K562 (cell line): ENCODE data around the gene ZAP70. TPM values are rescaled to one million over a fixed set of nuclear protein-coding genes. Genes with fewer than 3 reads are reported as not detected.
A peak's percentile ranks its signal among the peaks of the same experiment; 100 is the strongest.

Source experiments
- ATAC-seq: fragments of 200-7000 bp; cut with Tn5 transposase; 3 replicates; pipeline ENCODE4 v1.9.1; 2020; ENCODE audit warnings: moderate library complexity
- Bru-seq: library from RNA; stranded (reverse); fragments of 400-500 nt; gene quantifications from one replicate; lab custom pipeline; 2021; lab: Mats Ljungman, UMichigan
- BruChase-seq, 2 experiments: library from RNA; stranded (reverse); fragments of 400-500 nt; gene quantifications; one replicate each; lab custom pipeline; 2021; lab: Mats Ljungman, UMichigan
- BruUV-seq: library from RNA; stranded (reverse); fragments of 400-500 nt; replicated peaks from 2 replicates; lab custom pipeline; 2021; lab: Mats Ljungman, UMichigan
- CTCF ChIA-PET: fragments of 300-600 bp; formaldehyde crosslinking; extraction: SDS; loops from one replicate; lab custom pipeline; 2021; ENCODE audit warnings: low intra/inter-chr PET ratio; lab: Yijun Ruan, JAX
- POLR2A ChIA-PET: fragments of 300-600, 350-650 bp; sonication (Branson Sonifier 250); formaldehyde crosslinking; extraction: SDS; loops from one replicate; lab custom pipeline; 2021; ENCODE audit warnings: antibody characterized with exemption, inconsistent platforms; lab: Yijun Ruan, JAX
- DNase-seq, 4 experiments: peaks; one replicate each; pipeline versions ENCODE4 v3.0.0 to v3.0.0-alpha.2; 2011 to 2018; ENCODE audit warnings: low spot score in 3 of 4, mixed read lengths in 3 of 4; ENCODE audit errors: extremely low read depth in 1 of 4
- FAIRE-seq: peaks from 2 replicates; lab custom pipeline; 2011; peaks lifted over from hg19 to GRCh38; lab: Jason Lieb, UNC
- H2AFZ ChIP-seq: 2 replicates; pipeline ENCODE4 v1.6.0; 2011; ENCODE audit warnings: low read depth, low read length, control low read depth, inconsistent platforms
- H3K27ac ChIP-seq: fragments of 200-600 bp; 3 replicates; pipeline ENCODE4 v1.8.0; 2011; ENCODE audit warnings: low read depth, mild to moderate bottlenecking, control low read depth, inconsistent platforms, low read length, moderate library complexity, mixed read lengths; ENCODE audit errors: extremely low read depth
- H3K27me3 ChIP-seq, 2 experiments: fragments of 300-600 bp in 1 of 2; 2 replicates in 1 of 2; 3 replicates in 1 of 2; pipeline versions ENCODE4 v1.6.0 to v1.8.0; 2011; ENCODE audit warnings: inconsistent platforms in 2 of 2, low read length in 2 of 2, mild to moderate bottlenecking in 1 of 2, mixed read lengths in 1 of 2, moderate library complexity in 1 of 2; ENCODE audit not compliant: control insufficient read depth in 2 of 2, insufficient read depth in 2 of 2
- H3K36me3 ChIP-seq: fragments of 300-600 bp; 3 replicates; pipeline ENCODE4 v1.8.0; 2011; ENCODE audit warnings: mild to moderate bottlenecking, low read length, inconsistent platforms; ENCODE audit not compliant: control insufficient read depth, insufficient read depth
- H3K4me1 ChIP-seq, 2 experiments: fragments of 200-600 bp in 1 of 2; replicated peaks in 1 of 2; 2 replicates in 1 of 2; 3 replicates in 1 of 2; pipeline versions ENCODE4 v1.5.1 to v1.8.0; 2011; ENCODE audit warnings: inconsistent platforms in 2 of 2, low read length in 2 of 2, mild to moderate bottlenecking in 1 of 2, mixed read lengths in 1 of 2, moderate library complexity in 1 of 2; ENCODE audit not compliant: control insufficient read depth in 2 of 2, insufficient read depth in 2 of 2
- H3K4me2 ChIP-seq: 2 replicates; pipeline ENCODE4 v1.6.1; 2011; ENCODE audit warnings: low read length, control low read depth, inconsistent platforms, mixed read lengths; ENCODE audit not compliant: insufficient read depth
- H3K4me3 ChIP-seq: fragments of 200-600 bp; sonication (generic), shearing (Covaris generic); 2 replicates; pipeline ENCODE4 v1.5.1; 2016; ENCODE audit warnings: control low read depth, inconsistent platforms
- H3K79me2 ChIP-seq: fragments of 200-600 bp; 3 replicates; pipeline ENCODE4 v1.8.0; 2011; ENCODE audit warnings: low read length, inconsistent platforms; ENCODE audit not compliant: control insufficient read depth, insufficient read depth
- H3K9ac ChIP-seq, 2 experiments: 2 replicates each; pipeline versions ENCODE4 v1.6.0 to v1.6.1; 2011; ENCODE audit warnings: low read depth in 2 of 2, low read length in 2 of 2, control low read depth in 1 of 2, inconsistent platforms in 1 of 2, mild to moderate bottlenecking in 1 of 2, mixed read lengths in 1 of 2; ENCODE audit not compliant: insufficient read depth in 1 of 2
- H3K9me1 ChIP-seq: one replicate; pipeline ENCODE4 v1.6.0; 2011; ENCODE audit warnings: inconsistent platforms, mild to moderate bottlenecking, low read length, moderate library complexity; ENCODE audit not compliant: control insufficient read depth, insufficient read depth
- H3K9me3 ChIP-seq: replicated peaks from 2 replicates; pipeline ENCODE4 v1.5.1; 2011; ENCODE audit warnings: low read depth, low read length, inconsistent platforms; ENCODE audit not compliant: control insufficient read depth, insufficient read depth
- H4K20me1 ChIP-seq: replicated peaks from 2 replicates; pipeline ENCODE4 v1.6.1; 2011; ENCODE audit warnings: low read length, inconsistent platforms, mixed read lengths; ENCODE audit not compliant: control insufficient read depth, insufficient read depth
- NFIX ChIP-seq: fragments of 250-450 bp; sonication (Bioruptor Pico); IDR thresholded peaks from 2 replicates; pipeline ENCODE4 v1.4.0; 2020; ENCODE audit warnings: low read depth, mild to moderate bottlenecking, moderate library complexity
- ZBTB7A ChIP-seq: IDR thresholded peaks from 2 replicates; pipeline ENCODE4 v1.6.1; 2011; ENCODE audit warnings: low read depth, mild to moderate bottlenecking, low read length, moderate library complexity, borderline replicate concordance; ENCODE audit not compliant: control insufficient read depth
- WGBS: fragments of 100-300 bp; shearing (Covaris generic); methylation state at CpG from one replicate; pipeline ENCODE4 v1.1.6; 2016; ENCODE audit warnings: low coverage, mixed read lengths; ENCODE audit not compliant: insufficient coverage; ENCODE audit errors: missing lambda C conversion rate; 5-methylcytosine and 5-hydroxymethylcytosine counted together
- in situ Hi-C: fragments of 300-500 bp; cut with MboI; formaldehyde crosslinking; loops from 4 replicates; pipeline ENCODE4 v1.15.0; 2018; ENCODE audit warnings: inconsistent platforms, mixed read lengths
- intact Hi-C: fragments of 100-400 bp; cut with micrococcal nuclease; formaldehyde crosslinking; loops from 2 replicates; pipeline ENCODE4 v1.14.2; 2022
- long read RNA-seq, 3 experiments: library from polyadenylated mRNA in 2 of 3; library from RNA in 1 of 3; unstranded in 2 of 3; stranded (forward) in 1 of 3; transcript quantifications; one replicate each; pipeline ENCODE4 v2.0.0, GENCODE V29; 2019 to 2022
- polyA minus RNA-seq, 3 experiments: library from RNA; depleted of rRNA, polyadenylated mRNA; stranded (reverse); fragments of >200 nt; gene quantifications; 2 replicates each; pipeline ENCODE4 v1.2.3, GENCODE V29; 2011
- polyA plus RNA-seq, 8 experiments: library from polyadenylated mRNA; depleted of rRNA in 4 of 8; stranded (reverse) in 5 of 8; unstranded in 3 of 8; fragments of >200 nt; fragmentation: Nextera tagmentation in 2 of 8; fragmentation: Illumina TruSeq in 1 of 8; extraction: Ambion mirVana in 2 of 8; extraction: Trizol in 1 of 8; gene quantifications; 2 replicates each; pipeline versions ENCODE4 v1.2.1 to v1.2.3, GENCODE V29; 2011 to 2014; ENCODE audit warnings: inconsistent platforms in 1 of 8, missing spikeins in 1 of 8
- total RNA-seq, 7 experiments: library from RNA; depleted of rRNA in 6 of 7; stranded (reverse); fragments of >200 nt in 6 of 7; fragmentation: Illumina TruSeq in 2 of 7; extraction: Trizol in 2 of 7; gene quantifications; 2 replicates each; pipeline versions ENCODE4 v1.2.1 to v1.2.3, GENCODE V29; 2011 to 2021; ENCODE audit warnings: low replicate concordance in 1 of 7

The ZAP70 gene
- total RNA-seq (2011; cell fraction: chromatin; rRNA removed; ENCODE audit: low replicate concordance), result 0.58 and 3.1 TPM in 2 replicates
- 1.8 and 2.0 TPM in 2 replicates for total RNA-seq (2011; cell fraction: nucleolus; rRNA removed)
- total RNA-seq (2011; cell fraction: nucleoplasm; rRNA removed), result 0.81 and 1.7 TPM in 2 replicates
- total RNA-seq (2014; rRNA removed) (0.41 and 0.49 TPM in 2 replicates), total RNA-seq (2014; rRNA removed; fragmentation: Illumina TruSeq; extraction: Trizol) (0.07 TPM in 1 of 2 replicates, not detected in the other), total RNA-seq (2015; rRNA removed; fragmentation: Illumina TruSeq; extraction: Trizol) (0.18 and 0.19 TPM in 2 replicates), total RNA-seq (2021) (0.80 and 0.98 TPM in 2 replicates), polyA plus RNA-seq (2011; rRNA removed) (0.35 and 0.39 TPM in 2 replicates), polyA plus RNA-seq (2014; fragmentation: Illumina TruSeq; extraction: Trizol) (0.21 and 0.22 TPM in 2 replicates), polyA plus RNA-seq (2014; fragmentation: Nextera tagmentation; extraction: Ambion mirVana) (under 1 TPM in 1 of 2 experiments, not detected in 1; 0.06 TPM), polyA plus RNA-seq (2014; rRNA removed) (0.20 and 0.76 TPM in 2 replicates), polyA minus RNA-seq (2011; rRNA and poly(A)+ RNA removed) (0.15 and 0.46 TPM in 2 replicates), Bru-seq, nascent RNA (percentile 18 among the genes with signal in this experiment), BruChase-seq, experiment 1, labeled RNA remaining after a 2-hour chase (percentile 4 among the genes with signal in this experiment), BruChase-seq, experiment 2, labeled RNA remaining after a 6-hour chase (percentile 12 among the genes with signal in this experiment)
- polyA plus RNA-seq (2011; cell fraction: cytosol; rRNA removed), result 0.18 and 0.63 TPM in 2 replicates
- polyA plus RNA-seq (2011; cell fraction: nucleus; rRNA removed), result 2.9 and 5.1 TPM in 2 replicates
- polyA plus RNA-seq (2012), result 0.76 and 3.9 TPM in 2 replicates
- polyA minus RNA-seq (2011; cell fraction: cytosol; rRNA and poly(A)+ RNA removed), result not detected in 2 replicates
- polyA minus RNA-seq (2011; cell fraction: nucleus; rRNA and poly(A)+ RNA removed), result 0.81 TPM in 1 of 2 replicates, not detected in the other
- long read RNA-seq, experiment 1, result 0 reads
- long read RNA-seq, experiment 2, result 0 reads
- long read RNA-seq, experiment 3, result 0 reads

GRCh38 chr2:97713296-97714083 lies at the start of gene ZAP70:
ZAP70 (plus strand) TSS chr2:97713576; CDS start chr2:97724037, 10,461 bp downstream.
- Histone ChIP-seq H3K4me2 (no peak within 1 kb of the TSS), H3K27me3 (peaks cover 0 to 2% of the 10 kb centered on the region in 2 experiments; a peak in 2 of 5 replicates)

More at GRCh38 chr2:97713296-97714083, at the start of gene ZAP70:
- Histone ChIP-seq H3K9ac (peak within 1 kb of the TSS in 1 of 2 experiments; percentile 78; a peak in 2 of 4 replicates), H3K9me3 (no peaks in the 10 kb centered on the region; the same call in 1 of the 2 replicates), H3K79me2 (no peaks in the 10 kb centered on the region), H4K20me1 (peaks cover 4% of the 10 kb centered on the region; the same call in 1 of the 2 replicates), H3K9me1 (peaks cover 3% of the 10 kb centered on the region), H3K36me3 (no peaks in the 10 kb centered on the region), H3K27ac (no peak within 1 kb of the TSS), H2AFZ (0 out of 2 replicates have a peak within 1 kb of the TSS, but pooled peaks have one; percentile 8), H3K4me1 (peaks cover 24 to 48% of the 10 kb centered on the region in 2 experiments), H3K4me3 (no peak within 1 kb of the TSS)
- POLR2A ChIA-PET, result interaction anchor here (1.0 kb wide), 1 partner anchor 8 kb away, joined by 3 read pairs; no protein-coding TSS in a partner anchor
- no peak for ATAC-seq
- no TSS peak for BruUV-seq
- 69% methylated on average over 16 of the region's 21 CpGs for WGBS
- no peak for FAIRE-seq
- CTCF ChIA-PET, result no interaction called here
- in situ Hi-C loops (no loop called here), intact Hi-C loops (no loop called here)
- no peak for TF ChIP-seq NFIX (CRISPR knock-in tag)
- TF ChIP-seq ZBTB7A, result 0 out of 2 replicates have a peak, but pooled peaks have one; percentile 17
- DNase-seq, result no peak
